Uterus (tissue), 4 donors: Measurements from ENCODE around the gene MALAT1. TPM values are rescaled to one million over a fixed set of nuclear protein-coding genes. Genes with fewer than 3 reads are reported as not detected.
A peak's percentile ranks its signal among the peaks of the same experiment; 100 is the strongest.

Experiments
- DNase-seq, 2 donors: peaks; one replicate each; pipeline ENCODE4 v3.0.0-alpha.2; 2019 to 2020
- H3K27ac ChIP-seq, 2 donors: fragments of 200-600 bp; sonication (generic); 1 replicate in 1 of 2; 2 replicates in 1 of 2; pipeline ENCODE4 v1.5.1; 2016 to 2018
- H3K27me3 ChIP-seq, 2 donors: fragments of 200-600 bp; sonication (generic); one replicate each; pipeline ENCODE4 v1.5.1; 2018 to 2019; ENCODE audit warnings: control low read depth in 1 of 2
- H3K36me3 ChIP-seq, 2 donors: fragments of 200-600 bp; sonication (generic); one replicate each; pipeline ENCODE4 v1.5.1; 2019; ENCODE audit warnings: control low read depth in 1 of 2
- H3K4me1 ChIP-seq, 2 donors: fragments of 200-600 bp; sonication (generic); one replicate each; pipeline ENCODE4 v1.5.1; 2018 to 2019; ENCODE audit warnings: control low read depth in 1 of 2
- H3K4me3 ChIP-seq, 2 donors: fragments of 200-600 bp; sonication (generic); 1 replicate in 1 of 2; 2 replicates in 1 of 2; pipeline ENCODE4 v1.5.1; 2018 to 2019; ENCODE audit warnings: mild to moderate bottlenecking in 1 of 2
- H3K9me3 ChIP-seq, 2 donors: fragments of 200-600 bp; sonication (generic); one replicate each; pipeline ENCODE4 v1.5.1; 2019; ENCODE audit warnings: control low read depth in 1 of 2
- POLR2A ChIP-seq, 2 donors: fragments of 450-650 bp; IDR thresholded peaks; one replicate each; pipeline ENCODE4 v1.6.1; 2016; ENCODE audit warnings: antibody characterized with exemption in 2 of 2, mild to moderate bottlenecking in 1 of 2, moderate library complexity in 1 of 2
- intact Hi-C: fragments of 100-400 bp; cut with DNase I; formaldehyde crosslinking; loops from one replicate; pipeline ENCODE4 v1.15.1; 2023; ENCODE audit warnings: low total_unique reads
- total RNA-seq, 4 donors: library from RNA; depleted of rRNA in 3 of 4; stranded (reverse); fragments of >200 nt in 3 of 4; gene quantifications; one replicate each; pipeline versions ENCODE4 v1.1.0 to v1.2.4, GENCODE V29; 2014 to 2023
- TF ChIP-seq, protein P1 (sequence below), 4 experiments: fragments of 200-600 bp in 2 of 4; fragments of 450-650 bp in 2 of 4; sonication (generic) in 2 of 4; IDR thresholded peaks; one replicate each; pipeline ENCODE4 v1.5.1; 2016 to 2019; ENCODE audit warnings: antibody characterized with exemption in 4 of 4, mild to moderate bottlenecking in 2 of 4, moderate library complexity in 1 of 4
- donor health status: DM: yes; HTN: yes; CAD: no.

The MALAT1 gene
- total RNA-seq, 4 donors from 2014 or later: 6,732 to 19,335 (median 13,886) TPM

DNA sequence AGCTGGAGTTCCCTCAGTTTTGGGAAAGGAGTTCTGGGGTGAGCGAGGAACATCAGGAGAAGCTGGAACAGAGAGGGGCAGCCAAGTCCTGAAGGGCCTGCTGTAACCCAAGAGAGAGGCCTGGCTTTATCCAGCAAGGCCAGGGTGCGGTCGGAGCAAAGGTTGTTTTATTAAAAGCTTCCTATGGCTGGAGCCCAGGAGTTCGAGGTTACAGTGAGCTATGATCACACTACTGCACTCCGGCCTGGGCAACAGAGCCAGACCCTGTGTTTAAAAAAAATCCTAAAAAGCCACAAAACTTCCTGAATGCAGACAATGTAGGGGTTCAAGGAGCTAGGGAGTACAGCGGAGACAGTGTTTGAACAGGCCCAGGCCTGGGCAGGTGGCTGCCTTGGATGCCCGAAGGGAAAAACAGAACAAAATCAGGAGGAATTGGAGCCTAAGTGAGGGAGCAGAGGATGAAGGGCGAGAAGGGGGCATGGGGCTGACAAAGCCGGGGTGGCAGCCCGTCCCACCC, 22.2 kb upstream of the MALAT1 start:
- Histone ChIP-seq H3K4me3 (peak overlapping the region; percentile 57 to 64), H3K36me3 (no peaks in the 10 kb centered on the region), H3K9me3 (no peaks in the 10 kb centered on the region), H3K27ac (peak overlapping the region; percentile 97 to 98), H3K27me3 (no peaks in the 10 kb centered on the region), H3K4me1 (peaks cover 14 to 25% of the 10 kb centered on the region in 2 donors)
- intact Hi-C loops: loop anchor here (2.0 kb wide), 1 partner anchor 22 kb away; the partner anchor contains the start of gene MALAT1
- peak in 1 of 2 donors; percentile 56 for DNase-seq
- no peak for TF ChIP-seq POLR2A (IDR thresholded peaks at IDR 0.05)
- TF ChIP-seq, protein P1, sequence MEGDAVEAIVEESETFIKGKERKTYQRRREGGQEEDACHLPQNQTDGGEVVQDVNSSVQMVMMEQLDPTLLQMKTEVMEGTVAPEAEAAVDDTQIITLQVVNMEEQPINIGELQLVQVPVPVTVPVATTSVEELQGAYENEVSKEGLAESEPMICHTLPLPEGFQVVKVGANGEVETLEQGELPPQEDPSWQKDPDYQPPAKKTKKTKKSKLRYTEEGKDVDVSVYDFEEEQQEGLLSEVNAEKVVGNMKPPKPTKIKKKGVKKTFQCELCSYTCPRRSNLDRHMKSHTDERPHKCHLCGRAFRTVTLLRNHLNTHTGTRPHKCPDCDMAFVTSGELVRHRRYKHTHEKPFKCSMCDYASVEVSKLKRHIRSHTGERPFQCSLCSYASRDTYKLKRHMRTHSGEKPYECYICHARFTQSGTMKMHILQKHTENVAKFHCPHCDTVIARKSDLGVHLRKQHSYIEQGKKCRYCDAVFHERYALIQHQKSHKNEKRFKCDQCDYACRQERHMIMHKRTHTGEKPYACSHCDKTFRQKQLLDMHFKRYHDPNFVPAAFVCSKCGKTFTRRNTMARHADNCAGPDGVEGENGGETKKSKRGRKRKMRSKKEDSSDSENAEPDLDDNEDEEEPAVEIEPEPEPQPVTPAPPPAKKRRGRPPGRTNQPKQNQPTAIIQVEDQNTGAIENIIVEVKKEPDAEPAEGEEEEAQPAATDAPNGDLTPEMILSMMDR (IDR thresholded peaks at IDR 0.05): no peak

GRCh38 chr11:65477149-65477965, 21.5 kb upstream of the MALAT1 start:
- peak; percentile 96 to 100 for TF ChIP-seq POLR2A (IDR thresholded peaks at IDR 0.05)
- TF ChIP-seq, protein P1 (IDR thresholded peaks at IDR 0.05): peak in 1 of 4 experiments; percentile 14
- H3K4me3 ChIP-seq: peak overlapping the region; percentile 57 to 64
- H3K4me1 ChIP-seq: peaks cover 13 to 22% of the 10 kb centered on the region in 2 donors
- no peaks in the 10 kb centered on the region for H3K36me3 ChIP-seq
- H3K9me3 ChIP-seq: no peaks in the 10 kb centered on the region
- no peaks in the 10 kb centered on the region for H3K27me3 ChIP-seq
- DNase-seq: peak; percentile 97
- intact Hi-C loops: loop anchor here (2.0 kb wide), 1 partner anchor 21 kb away; the partner anchor contains the start of gene MALAT1
- H3K27ac ChIP-seq: peak overlapping the region; percentile 97 to 98

- Histone ChIP-seq H3K4me3 (peak overlapping the region; percentile 19 to 57), H3K27me3 (no peaks in the 10 kb centered on the region), H3K36me3 (no peaks in the 10 kb centered on the region), H3K9me3 (no peaks in the 10 kb centered on the region), H3K27ac (peak overlapping the region; percentile 97 to 98), H3K4me1 (peaks cover 10 to 13% of the 10 kb centered on the region in 2 donors)
- intact Hi-C loops: no loop called here
- TF ChIP-seq, protein P1 (IDR thresholded peaks at IDR 0.05): no peak
- peak in 1 of 2 donors; percentile 82 for TF ChIP-seq POLR2A (IDR thresholded peaks at IDR 0.05)
- peak; percentile 85 for DNase-seq
Observed at GRCh38 chr11:65478388-65479183, 20.3 kb upstream of the MALAT1 start.

DNA sequence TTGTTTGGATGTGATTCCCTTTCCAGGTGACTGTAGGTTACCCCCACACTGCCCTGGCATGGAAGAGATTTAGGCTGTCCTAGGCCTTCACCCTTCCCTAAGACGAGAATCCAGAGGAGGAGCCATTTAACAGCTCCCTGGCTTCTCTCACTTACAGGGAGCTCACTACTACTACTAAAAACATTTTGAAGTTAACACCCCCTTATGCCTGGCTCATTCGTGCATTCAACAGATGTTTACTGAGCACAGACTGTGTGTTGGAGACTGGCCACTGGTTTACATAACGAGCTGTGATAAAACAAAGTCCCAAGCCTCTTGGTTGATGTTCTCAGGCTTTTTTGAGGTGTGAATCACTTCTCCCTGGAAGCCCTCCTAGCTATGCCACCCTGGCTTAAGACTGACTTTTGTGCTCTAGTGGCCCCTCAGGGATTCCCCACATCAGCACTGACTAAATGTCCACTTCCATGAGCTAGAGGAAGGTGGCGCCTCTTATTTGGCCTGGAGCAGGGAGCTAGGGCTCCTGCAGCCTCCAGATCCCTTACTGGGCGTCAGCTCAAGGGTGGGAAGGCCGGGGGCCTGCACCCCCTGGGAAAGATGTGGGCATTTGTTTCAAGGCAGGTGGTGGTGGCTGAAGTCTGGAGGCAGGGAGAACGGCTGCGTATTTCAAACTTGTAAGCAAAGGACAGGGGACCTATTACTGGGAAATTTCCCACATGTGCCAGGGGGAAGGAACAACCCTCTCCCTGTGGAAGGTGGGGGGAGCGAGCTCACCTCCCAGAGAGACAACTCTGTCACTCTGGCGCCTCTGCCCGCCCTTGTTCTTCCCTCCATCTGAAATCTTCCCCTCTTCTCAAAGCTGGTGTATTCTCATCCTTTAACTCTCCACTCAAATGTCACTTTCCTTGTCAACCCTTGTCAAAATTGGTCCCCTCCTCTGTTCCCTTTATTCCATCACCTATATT, 19.4 kb upstream of the MALAT1 start:
- intact Hi-C loops: no loop called here
- H3K4me3 ChIP-seq: peak overlapping the region; percentile 19 to 57
- H3K9me3 ChIP-seq: no peaks in the 10 kb centered on the region
- peak; percentile 72 to 92 for DNase-seq
- TF ChIP-seq, protein P1 (IDR thresholded peaks at IDR 0.05): peak in 3 of 4 experiments; percentile 19 to 46 (median 29)
- TF ChIP-seq POLR2A (IDR thresholded peaks at IDR 0.05): peak in 1 of 2 donors; percentile 81
- H3K27ac ChIP-seq: peak overlapping the region; percentile 97 to 98
- peaks cover 10 to 13% of the 10 kb centered on the region in 2 donors for H3K4me1 ChIP-seq
- no peaks in the 10 kb centered on the region for H3K36me3 ChIP-seq
- no peaks in the 10 kb centered on the region for H3K27me3 ChIP-seq
